Muscle of back (tissue), 11 donors: Measurements from ENCODE around the gene PUSL1. TPM values are rescaled to one million over a fixed set of nuclear protein-coding genes. Genes with fewer than 3 reads are reported as not detected.

Experiments used
- DNase-seq, 3 donors: peaks; one replicate each; pipeline versions ENCODE4 v3.0.0 to v3.0.0-alpha.2; 2013
- polyA plus RNA-seq, 10 donors: library from polyadenylated mRNA; unstranded; fragments of 120-200 nt; gene quantifications; one replicate each; pipeline ENCODE4 v1.2.1, GENCODE V29; 2013; ENCODE audit not compliant: insufficient read length in 10 of 10

PUSL1 gene
- polyA plus RNA-seq, 10 donors, result 4.1 to 9.3 (median 6.4) TPM

- no peak for DNase-seq
These were observed 28.8 kb downstream of the PUSL1 start for GRCh38 chr1:1336931-1337792.

- no peak for DNase-seq
These were observed 29.4 kb downstream of the PUSL1 start for GRCh38 chr1:1337793-1338147.

- DNase-seq, result no peak
These were observed 29.9 kb downstream of the PUSL1 start for GRCh38 chr1:1338278-1338677.

- no peak for DNase-seq
These were observed 31.8 kb downstream of the PUSL1 start for GRCh38 chr1:1340185-1340584.

GRCh38 chr1:1340791-1341548 lies 32.6 kb downstream of the PUSL1 start:
- DNase-seq, result no peak

- no peak for DNase-seq
These were observed 33.2 kb downstream of the PUSL1 start for GRCh38 chr1:1341549-1342021.

GRCh38 chr1:1342061-1342562 lies 33.7 kb downstream of the PUSL1 start:
- no peak for DNase-seq

GRCh38 chr1:1342584-1343115 lies 34.3 kb downstream of the PUSL1 start:
- DNase-seq, result no peak

- no peak for DNase-seq
These were observed 35.5 kb downstream of the PUSL1 start for GRCh38 chr1:1343811-1344421.

- DNase-seq, result no peak
These were observed 36.4 kb downstream of the PUSL1 start for GRCh38 chr1:1344655-1345361.

- DNase-seq, result no peak
These were observed 37.0 kb downstream of the PUSL1 start for GRCh38 chr1:1345384-1345783.

- DNase-seq, result no peak
These were observed 37.6 kb downstream of the PUSL1 start for GRCh38 chr1:1345860-1346500.

- DNase-seq, result no peak
These were observed 38.1 kb downstream of the PUSL1 start for GRCh38 chr1:1346501-1346890.

GRCh38 chr1:1347026-1347595 lies 38.7 kb downstream of the PUSL1 start:
- no peak for DNase-seq

GRCh38 chr1:1347663-1348419 lies 39.4 kb downstream of the PUSL1 start:
- peak in 1 of 3 donors; percentile 39 for DNase-seq

GRCh38 chr1:1348420-1349255 lies 40.2 kb downstream of the PUSL1 start:
- DNase-seq, result peak in 1 of 3 donors; percentile 58

- DNase-seq, result peak; percentile 64 to 91 (median 77)
These were observed 41.0 kb downstream of the PUSL1 start, which contains the start of gene DVL1 for GRCh38 chr1:1349256-1350012. TSS of gene DVL1 (minus strand) at chr1:1349418. CDS start at chr1:1349065, 353 bp downstream.
